ENCODE data around the gene TLR3. TPM values are rescaled to one million over a fixed set of nuclear protein-coding genes. Genes with fewer than 3 reads are reported as not detected.

The TLR3 gene
- total and polyA plus RNA-seq, 2 of the 8 experiments (the other 6 are each of a cell fraction or from before 2014, with no cell fraction given), result 1.00 to 2.6 TPM

- H2AK5ac ChIP-seq (ENCODE audit: low read depth, low read length), result peak overlapping the region; percentile 24; the same call in 1 of the 2 replicates
- peaks cover 0 to 2% (median 0%) of the 10 kb centered on the region in 4 experiments; a peak in 1 of 7 replicates for H3K27me3 ChIP-seq (replicated peaks in 1 of 4; ENCODE audit: control insufficient read depth in 3 of 4, extremely low read depth in 1 of 4, insufficient read depth in 3 of 4, low read length in 3 of 4)
- TF ChIP-seq EZH2 (IDR thresholded peaks at IDR 0.05; ENCODE audit: low read depth, low read length, severe bottlenecking) (no peak), MAFK (IDR thresholded peaks at IDR 0.05; ENCODE audit: low read depth, low read length) (no peak), ASH2L (IDR thresholded peaks at IDR 0.05; ENCODE audit: low read length) (no peak), CTBP2 (IDR thresholded peaks at IDR 0.05; ENCODE audit: borderline replicate concordance, insufficient read depth, insufficient read length, low read length) (no peak), RBBP5 (IDR thresholded peaks at IDR 0.05; ENCODE audit: borderline replicate concordance, low read depth, low read length) (no peak), HDAC6 (IDR thresholded peaks at IDR 0.05; ENCODE audit: low read depth, low read length) (no peak), FOSL1 (IDR thresholded peaks at IDR 0.05; ENCODE audit: insufficient read depth, low read depth, low read length) (no peak)
- no peak overlapping the region for H3K14ac ChIP-seq (ENCODE audit: insufficient read length)
- no peak overlapping the region for H4K8ac ChIP-seq (ENCODE audit: extremely low read depth, insufficient read depth, low read length)
- ChIA-PET CTCF (ENCODE audit: partially characterized antibody) (interaction anchor here (4.3 kb wide), 1 partner anchor 10 kb away, joined by 32 read pairs; no protein-coding TSS in a partner anchor), POLR2A (ENCODE audit: partially characterized antibody) (interaction anchor here (0.6 kb wide), 1 partner anchor 410 kb away, joined by 4 read pairs; no protein-coding TSS in a partner anchor)
- H4K20me1 ChIP-seq (replicated peaks in 1 of 2; ENCODE audit: control insufficient read depth in 1 of 2, insufficient read depth in 2 of 2, low read length in 2 of 2), result no peaks in the 10 kb centered on the region
- H2AFZ ChIP-seq (ENCODE audit: low read length), result no peak overlapping the region
- H3K27ac ChIP-seq (ENCODE audit: low read depth, low read length), result no peak overlapping the region
- H3K23ac ChIP-seq (ENCODE audit: insufficient read length), result no peak overlapping the region
- no peaks in the 10 kb centered on the region for H3K79me2 ChIP-seq (ENCODE audit: control insufficient read depth in 1 of 2, insufficient read depth in 2 of 2, low read length in 2 of 2)
- H3K79me1 ChIP-seq (ENCODE audit: low read depth, low read length), result no peaks in the 10 kb centered on the region
- no peak overlapping the region for H3K9ac ChIP-seq (replicated peaks in 1 of 4; ENCODE audit: extremely low read depth in 1 of 4, low read depth in 3 of 4, low read length in 3 of 4)
- DNase-seq (ENCODE audit: low read depth in 1 of 2, low spot score in 2 of 2) (no peak), FAIRE-seq (no peak)
- no peaks in the 10 kb centered on the region for H3K23me2 ChIP-seq (ENCODE audit: low read depth, low read length)
- peaks cover 10 to 13% of the 10 kb centered on the region in 2 experiments; a peak in 3 of 4 replicates for H3K9me3 ChIP-seq (ENCODE audit: insufficient read depth in 2 of 2, low read depth in 1 of 2, low read length in 1 of 2)
- peak overlapping the region; percentile 25; the same call in 1 of the 2 replicates for H2BK15ac ChIP-seq (ENCODE audit: low read length)
- peak overlapping the region; percentile 83; the same call in 1 of the 2 replicates for H2BK12ac ChIP-seq (ENCODE audit: low read depth, low read length)
- H3K36me3 ChIP-seq (ENCODE audit: control insufficient read depth in 2 of 4, insufficient read depth in 4 of 4, low read length in 3 of 4), result peaks cover 0 to 2% (median 0%) of the 10 kb centered on the region in 4 experiments; a peak in 1 of 8 replicates
- peak overlapping the region; percentile 14 for H4K91ac ChIP-seq (replicated peaks; ENCODE audit: insufficient read length, low read length)
- H2BK120ac ChIP-seq (replicated peaks; ENCODE audit: low read depth, low read length), result no peak overlapping the region
- WGBS, 2 experiments (ENCODE audit: extremely low coverage in 1 of 2, insufficient coverage in 1 of 2, insufficient read length in 1 of 2, insufficient replicate concordance in 2 of 2, low coverage in 1 of 2, low lambda C conversion rate in 2 of 2, missing lambda C conversion rate in 1 of 2), result 81% methylated on average over 5 of the region's 5 CpGs; no CpG with 5 or more reads in 1 of the 2 experiments
- H3K4me2 ChIP-seq (ENCODE audit: insufficient read depth in 1 of 2, low read depth in 2 of 2, low read length in 2 of 2), result no peak overlapping the region
- H3K18ac ChIP-seq (ENCODE audit: extremely low read depth, low read length), result peak overlapping the region; percentile 34; the same call in 1 of the 2 replicates
- H3K4ac ChIP-seq (replicated peaks; ENCODE audit: insufficient read length, low read depth, low read length), result no peak overlapping the region
- H4K5ac ChIP-seq (ENCODE audit: insufficient read length, low read depth, low read length), result no peak overlapping the region
- peak overlapping the region; percentile 49; the same call in 1 of the 2 replicates for H2BK20ac ChIP-seq (ENCODE audit: low read length)
- H3K56ac ChIP-seq (replicated peaks; ENCODE audit: insufficient read length, low read depth, low read length), result no peak overlapping the region
- no peak overlapping the region for H3K4me3 ChIP-seq (ENCODE audit: extremely low read depth in 1 of 4, insufficient read depth in 2 of 4, low read depth in 3 of 4, low read length in 4 of 4)
- H2BK5ac ChIP-seq (ENCODE audit: low read depth, low read length), result peak overlapping the region; percentile 62; the same call in 1 of the 2 replicates
- peaks cover 13 to 34% (median 27%) of the 10 kb centered on the region in 4 experiments for H3K4me1 ChIP-seq (replicated peaks in 1 of 4; ENCODE audit: control insufficient read depth in 3 of 4, insufficient read depth in 4 of 4, low read length in 3 of 4)
Observed at GRCh38 chr4:186027405-186027804, 41.6 kb upstream of the TLR3 start.
